ENCODE data around the gene SF3B5.
A peak's percentile ranks its signal among the peaks of the same experiment; 100 is the strongest.
"Not testable (repeated sequence)": the region's sequence is repeated elsewhere in the genome, so short reads cannot be mapped to it uniquely, and the experiment has no call there.

SF3B5 gene

GRCh38 chr6:144062786-144063185 is 32.6 kb downstream of the SF3B5 start:
- DNase-seq, result no peak

- DNase-seq, result no peak
Observed at GRCh38 chr6:144059139-144059538, 36.2 kb downstream of the SF3B5 start.

- DNase-seq, result peak; percentile 17
Observed at GRCh38 chr6:144055121-144055931, 40.0 kb downstream of the SF3B5 start.

- DNase-seq, result no peak
Observed at GRCh38 chr6:144053601-144054000, 41.8 kb downstream of the SF3B5 start.

GRCh38 chr6:144052488-144052887 is 42.9 kb downstream of the SF3B5 start:
- DNase-seq, result no peak

GRCh38 chr6:144049386-144049785 is 46.0 kb downstream of the SF3B5 start:
- DNase-seq, result no peak

- DNase-seq, result no peak
Observed at GRCh38 chr6:144047688-144048087, 47.7 kb downstream of the SF3B5 start.

- DNase-seq, result not testable (repeated sequence)
Observed at GRCh38 chr6:144046672-144047071, 48.7 kb downstream of the SF3B5 start.

GRCh38 chr6:144044989-144045388 is 50.4 kb downstream of the SF3B5 start:
- DNase-seq, result not testable (repeated sequence)

Measured in hematopoietic multipotent progenitor cell treated with erythropoietin and hydrocortisone succinate and interleukin-3 and kit ligand, for 8 days (in vitro differentiated cells).